Activated CD8-positive, alpha-beta T cell treated with anti-CD3 and anti-CD28 coated beads for 36 hours (primary cell): Measurements from ENCODE around the gene OS9. TPM values are rescaled to one million over a fixed set of nuclear protein-coding genes. Genes with fewer than 3 reads are reported as not detected.

Experiments
- ATAC-seq: fragments of 200-7000 bp; cut with Tn5 transposase; one replicate; pipeline ENCODE4 v1.10.0; 2021; ENCODE audit warnings: mild to moderate bottlenecking, moderate library complexity
- CTCF ChIA-PET: fragments of 350-600 bp; sonication (Branson Sonifier 250); formaldehyde crosslinking; loops from one replicate; lab custom pipeline; 2021; ENCODE audit warnings: antibody characterized with exemption; lab: Charles Lee
- POLR2A ChIA-PET: fragments of 350-600 bp; sonication (Branson Sonifier 250); formaldehyde crosslinking; loops from one replicate; lab custom pipeline; 2021; ENCODE audit warnings: antibody characterized with exemption; lab: Charles Lee
- DNase-seq: peaks from one replicate; pipeline ENCODE4 v3.0.0-alpha.2; 2020
- H3K27ac Mint-ChIP-seq: one replicate; pipeline ENCODE4 v1.8.0; 2021; ENCODE audit warnings: mild to moderate bottlenecking, mixed read lengths
- H3K27me3 Mint-ChIP-seq: one replicate; pipeline ENCODE4 v1.8.0; 2021; ENCODE audit warnings: mixed read lengths
- H3K36me3 Mint-ChIP-seq: one replicate; pipeline ENCODE4 v1.8.0; 2021; ENCODE audit warnings: low read depth, mixed read lengths
- H3K4me1 Mint-ChIP-seq: one replicate; pipeline ENCODE4 v1.8.0; 2021; ENCODE audit warnings: low read depth, mixed read lengths
- H3K4me3 Mint-ChIP-seq: one replicate; pipeline ENCODE4 v1.8.0; 2021; ENCODE audit warnings: mild to moderate bottlenecking, moderate library complexity, mixed read lengths
- H3K9me3 Mint-ChIP-seq: one replicate; pipeline ENCODE4 v1.8.0; 2021; ENCODE audit warnings: mixed read lengths
- intact Hi-C: fragments of 100-400 bp; cut with micrococcal nuclease; formaldehyde crosslinking; loops from one replicate; pipeline ENCODE4 v1.10.0; 2022
- total RNA-seq, 2 experiments: library from RNA; stranded (reverse); gene quantifications; one replicate each; pipeline ENCODE4 v1.2.3, GENCODE V29; 2021
- TF ChIP-seq, protein P1 (sequence below): fragments of 200-600 bp; IDR thresholded peaks from one replicate; pipeline ENCODE4 v1.8.0; 2022; ENCODE audit warnings: antibody characterized with exemption, mild to moderate bottlenecking

The OS9 gene
- total RNA-seq, 2 experiments from 2014 or later, result 53.0 to 56.3 TPM

DNA sequence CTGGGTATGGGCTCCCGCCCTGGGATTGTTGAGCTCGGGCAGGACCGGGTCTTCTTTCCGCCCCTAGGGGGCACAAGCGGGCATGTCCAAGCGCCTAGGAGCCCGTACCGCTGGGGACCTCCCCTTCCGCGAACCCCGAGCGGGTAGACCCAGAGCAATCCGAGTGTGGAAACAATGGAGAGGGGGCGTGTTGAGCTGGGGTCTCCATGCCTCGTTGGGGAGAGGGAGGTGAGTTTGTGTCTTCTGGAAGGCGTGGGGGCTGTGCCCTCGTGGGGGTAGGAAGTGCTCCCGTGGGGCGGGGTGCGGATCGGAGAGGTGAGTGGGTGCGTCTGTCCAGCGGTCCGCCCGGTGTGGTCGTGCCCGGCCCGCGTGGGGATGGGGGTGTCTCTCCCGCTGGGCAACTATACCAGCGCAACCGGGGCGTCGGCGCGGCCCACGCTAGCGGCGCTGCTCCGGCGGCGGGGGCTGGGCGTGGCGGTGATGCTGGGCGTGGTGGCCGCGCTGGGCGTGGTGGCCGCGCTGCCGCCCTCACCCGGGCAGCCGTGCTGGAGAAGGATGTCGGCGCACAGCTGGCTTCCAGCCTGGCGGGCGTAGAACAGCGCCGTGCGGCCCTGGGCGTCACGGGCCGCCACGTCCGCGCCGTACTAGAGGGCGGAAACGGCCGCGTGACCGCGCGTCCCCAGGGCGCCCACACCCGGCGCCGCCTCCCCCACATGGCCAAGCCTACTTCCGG is 32.4 kb downstream of the OS9 start:
- peaks cover 25% of the 10 kb centered on the region for H3K36me3 Mint-ChIP-seq
- H3K27me3 Mint-ChIP-seq, result no peaks in the 10 kb centered on the region
- ChIA-PET CTCF (interaction anchor here (1.2 to 1.5 kb wide), 3 partner anchors 15 to 68 kb away, joined by 3 to 8 read pairs (median 3); no protein-coding TSS in a partner anchor), POLR2A (no interaction called here)
- peaks cover 6% of the 10 kb centered on the region for H3K4me1 Mint-ChIP-seq
- peak; percentile 62 for DNase-seq
- TF ChIP-seq, protein P1, sequence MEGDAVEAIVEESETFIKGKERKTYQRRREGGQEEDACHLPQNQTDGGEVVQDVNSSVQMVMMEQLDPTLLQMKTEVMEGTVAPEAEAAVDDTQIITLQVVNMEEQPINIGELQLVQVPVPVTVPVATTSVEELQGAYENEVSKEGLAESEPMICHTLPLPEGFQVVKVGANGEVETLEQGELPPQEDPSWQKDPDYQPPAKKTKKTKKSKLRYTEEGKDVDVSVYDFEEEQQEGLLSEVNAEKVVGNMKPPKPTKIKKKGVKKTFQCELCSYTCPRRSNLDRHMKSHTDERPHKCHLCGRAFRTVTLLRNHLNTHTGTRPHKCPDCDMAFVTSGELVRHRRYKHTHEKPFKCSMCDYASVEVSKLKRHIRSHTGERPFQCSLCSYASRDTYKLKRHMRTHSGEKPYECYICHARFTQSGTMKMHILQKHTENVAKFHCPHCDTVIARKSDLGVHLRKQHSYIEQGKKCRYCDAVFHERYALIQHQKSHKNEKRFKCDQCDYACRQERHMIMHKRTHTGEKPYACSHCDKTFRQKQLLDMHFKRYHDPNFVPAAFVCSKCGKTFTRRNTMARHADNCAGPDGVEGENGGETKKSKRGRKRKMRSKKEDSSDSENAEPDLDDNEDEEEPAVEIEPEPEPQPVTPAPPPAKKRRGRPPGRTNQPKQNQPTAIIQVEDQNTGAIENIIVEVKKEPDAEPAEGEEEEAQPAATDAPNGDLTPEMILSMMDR, result peak; percentile 36
- ATAC-seq, result peak; percentile 50
- intact Hi-C loops, result no loop called here
- no peaks in the 10 kb centered on the region for H3K9me3 Mint-ChIP-seq
- H3K4me3 Mint-ChIP-seq, result peak overlapping the region; percentile 47
- peak overlapping the region; percentile 49 for H3K27ac Mint-ChIP-seq

DNA sequence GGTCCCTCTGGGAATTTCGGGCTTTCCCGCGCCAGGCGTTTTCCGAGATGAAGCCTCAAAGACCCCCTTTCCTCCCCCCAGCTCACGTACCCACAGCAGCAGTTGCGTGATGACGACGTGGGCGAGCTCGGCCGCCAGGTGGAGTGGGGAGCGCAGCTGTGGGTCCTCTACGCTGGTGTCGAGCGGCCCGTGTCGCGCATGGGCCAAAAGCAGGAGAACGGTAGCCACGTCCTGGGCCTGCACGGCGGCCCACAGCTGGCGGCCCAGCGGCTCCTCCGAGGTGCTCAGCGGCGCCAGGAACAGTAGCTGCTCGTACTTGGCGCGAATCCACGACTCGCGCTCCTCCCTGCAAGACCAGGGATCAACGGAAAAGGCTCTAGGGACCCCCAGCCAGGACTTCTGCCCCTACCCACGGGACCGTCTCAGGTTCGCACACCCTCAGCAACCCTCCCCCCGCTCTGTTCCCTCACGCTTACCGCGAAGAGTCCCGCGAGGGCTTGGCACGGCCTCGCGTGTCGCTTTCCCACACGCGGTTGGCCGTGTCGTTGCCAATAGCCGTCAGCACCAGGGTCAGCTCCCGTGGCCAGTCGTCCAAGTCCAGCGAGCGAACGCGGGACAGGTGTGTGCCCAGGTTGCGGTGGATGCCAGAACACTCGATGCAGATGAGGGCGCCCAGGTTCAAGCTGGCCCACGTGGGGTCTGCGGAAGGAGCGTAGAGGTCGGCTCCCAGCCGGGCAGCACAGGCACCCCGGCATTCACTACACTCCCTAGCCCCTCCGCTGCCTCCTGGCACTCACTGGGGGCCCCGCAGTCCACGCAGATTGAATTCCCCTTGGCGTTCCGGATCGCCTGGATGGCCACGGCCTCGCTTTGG is 33.2 kb downstream of the OS9 start:
- TF ChIP-seq, protein P1, result no peak
- Mint-ChIP-seq H3K36me3 (peaks cover 27% of the 10 kb centered on the region), H3K4me3 (no peak overlapping the region), H3K27me3 (no peaks in the 10 kb centered on the region), H3K4me1 (peaks cover 6% of the 10 kb centered on the region), H3K9me3 (no peaks in the 10 kb centered on the region), H3K27ac (no peak overlapping the region)
- POLR2A ChIA-PET, result no interaction called here
- no peak for ATAC-seq
- DNase-seq, result no peak
- intact Hi-C loops, result no loop called here
- CTCF ChIA-PET, result interaction anchor here (1.2 to 1.5 kb wide), 2 partner anchors 19 to 67 kb away, joined by 3 read pairs; no protein-coding TSS in a partner anchor

DNA sequence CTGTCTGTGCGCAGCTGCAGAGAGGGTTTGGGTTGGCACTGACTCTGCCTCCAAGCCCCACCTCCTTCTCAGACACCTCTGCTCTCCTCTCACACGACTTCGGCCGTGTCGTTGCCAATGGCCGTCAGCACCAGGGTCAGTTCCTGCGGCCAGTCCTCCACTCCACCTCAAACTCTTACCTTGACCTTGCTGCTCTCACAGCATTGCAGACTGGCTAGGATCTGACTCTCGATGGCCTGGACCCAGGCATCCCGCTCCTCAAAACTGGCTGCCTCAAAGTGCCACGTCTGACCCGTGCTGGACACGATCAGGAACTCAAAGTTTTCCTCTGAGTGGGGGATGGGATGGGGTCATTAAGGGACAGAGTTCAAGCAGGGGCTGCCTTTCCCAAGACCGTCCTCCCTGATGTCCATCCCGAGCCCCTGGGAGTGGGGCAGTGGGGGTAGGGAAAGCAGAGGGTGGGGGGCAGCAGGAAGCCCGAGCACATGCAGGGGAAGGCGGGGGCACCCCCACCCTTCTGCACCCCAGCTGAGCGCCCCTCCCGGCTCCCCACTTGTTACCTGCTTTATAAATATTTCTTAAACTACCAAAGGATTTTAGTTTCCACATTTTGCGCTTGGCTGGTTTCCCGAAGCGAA is 33.9 kb downstream of the OS9 start:
- DNase-seq (no peak), ATAC-seq (no peak)
- Mint-ChIP-seq H3K36me3 (peaks cover 30% of the 10 kb centered on the region), H3K9me3 (no peaks in the 10 kb centered on the region), H3K4me3 (no peak overlapping the region), H3K27me3 (no peaks in the 10 kb centered on the region), H3K27ac (no peak overlapping the region), H3K4me1 (peaks cover 6% of the 10 kb centered on the region)
- POLR2A ChIA-PET, result no interaction called here
- intact Hi-C loops, result no loop called here
- CTCF ChIA-PET, result no interaction called here
- TF ChIP-seq, protein P1, result no peak

DNA sequence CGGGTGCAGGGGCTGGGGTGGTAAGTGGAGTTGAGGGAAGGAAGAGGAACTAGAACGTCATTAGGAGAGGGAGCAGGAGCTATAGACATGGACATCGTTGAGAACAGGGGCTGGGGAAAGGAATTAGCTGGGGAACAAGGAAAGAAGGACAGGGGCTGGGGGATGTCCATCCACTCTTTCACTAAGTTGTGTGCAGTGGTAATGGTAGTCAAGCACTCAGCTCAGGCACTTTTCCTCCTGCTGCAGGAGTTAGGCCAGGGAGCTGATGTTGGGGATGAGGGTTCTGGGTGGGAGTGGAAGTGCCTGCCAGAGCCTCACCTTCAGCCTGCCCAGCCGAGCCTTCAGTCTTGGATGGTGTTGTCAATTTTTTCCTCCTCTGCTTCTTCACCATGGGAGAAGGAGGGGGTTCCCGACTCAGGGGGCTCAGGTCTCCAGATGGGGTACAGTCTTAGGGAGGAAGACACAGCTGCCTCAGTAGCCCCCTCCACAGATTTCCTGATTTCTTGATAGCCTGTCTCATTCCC is 35.5 kb downstream of the OS9 start:
- ATAC-seq, result no peak
- ChIA-PET CTCF (interaction anchor here (1.2 kb wide), 1 partner anchor 146 kb away, joined by 3 read pairs; no protein-coding TSS in a partner anchor), POLR2A (interaction anchor here (0.6 to 1.6 kb wide), 2 partner anchors 11 to 198 kb away, joined by 3 to 4 read pairs; no protein-coding TSS in a partner anchor)
- no peak for DNase-seq
- Mint-ChIP-seq H3K9me3 (no peaks in the 10 kb centered on the region), H3K27me3 (no peaks in the 10 kb centered on the region), H3K27ac (peak overlapping the region; percentile 12), H3K36me3 (peaks cover 33% of the 10 kb centered on the region), H3K4me3 (no peak overlapping the region), H3K4me1 (peaks cover 6% of the 10 kb centered on the region)
- TF ChIP-seq, protein P1, result no peak
- intact Hi-C loops, result no loop called here
